Gastroesophageal sphincter (tissue), 4 donors: ENCODE measurements around the gene POU2AF1. TPM values are rescaled to one million over a fixed set of nuclear protein-coding genes. Genes with fewer than 3 reads are reported as not detected.
"Not testable (repeated sequence)": the region's sequence is repeated elsewhere in the genome, so short reads cannot be mapped to it uniquely, and the experiment has no call there.

Experiments used
- ATAC-seq: fragments of 150-250 bp; one replicate; pipeline ENCODE4 v1.9.1; 2016; ENCODE audit warnings: mild to moderate bottlenecking, moderate library complexity
- H3K27ac ChIP-seq, 4 donors: fragments of 200-600 bp; sonication (generic) in 3 of 4; 1 replicate in 3 of 4; 2 replicates in 1 of 4; pipeline ENCODE4 v1.5.1; 2016 to 2019
- H3K27me3 ChIP-seq: fragments of 200-600 bp; sonication (generic); one replicate; pipeline ENCODE4 v1.5.1; 2019
- H3K36me3 ChIP-seq, 2 donors: fragments of 200-600 bp; sonication (generic); one replicate each; pipeline ENCODE4 v1.5.1; 2019; ENCODE audit warnings: control low read depth in 1 of 2
- H3K4me1 ChIP-seq, 3 donors: fragments of 200-600 bp; sonication (generic); 1 replicate in 2 of 3; 2 replicates in 1 of 3; pipeline ENCODE4 v1.5.1; 2016 to 2019; ENCODE audit warnings: control low read depth in 2 of 3
- H3K4me3 ChIP-seq, 2 donors: fragments of 200-600 bp; sonication (generic); one replicate each; pipeline ENCODE4 v1.5.1; 2019; ENCODE audit warnings: mild to moderate bottlenecking in 1 of 2, moderate library complexity in 1 of 2
- H3K9me3 ChIP-seq, 3 donors: fragments of 200-600 bp; sonication (generic); one replicate each; pipeline ENCODE4 v1.5.1; 2017 to 2019; ENCODE audit warnings: control low read depth in 2 of 3
- CTCF ChIP-seq, 4 experiments: fragments of 200-600 bp in 2 of 4; fragments of 450-650 bp in 2 of 4; sonication (generic) in 1 of 4; IDR thresholded peaks; one replicate each; pipeline ENCODE4 v1.5.1; 2017 to 2019; ENCODE audit warnings: antibody characterized with exemption in 4 of 4, mild to moderate bottlenecking in 2 of 4, moderate library complexity in 2 of 4
- EP300 ChIP-seq: sonication (generic); formaldehyde crosslinking; IDR thresholded peaks from one replicate; pipeline ENCODE4 v1.6.1; 2017; ENCODE audit warnings: antibody characterized with exemption, mild to moderate bottlenecking
- POLR2A ChIP-seq, 2 donors: fragments of 450-650 bp; IDR thresholded peaks; one replicate each; pipeline ENCODE4 v1.6.1; 2017; ENCODE audit warnings: antibody characterized with exemption in 2 of 2, mild to moderate bottlenecking in 2 of 2, moderate library complexity in 1 of 2
- POLR2AphosphoS5 ChIP-seq: sonication (generic); formaldehyde crosslinking; IDR thresholded peaks from one replicate; pipeline ENCODE4 v1.6.1; 2017; ENCODE audit warnings: antibody characterized with exemption
- WGBS, 2 donors: methylation state at CpG; one replicate each; pipeline ENCODE4 v1.1.5; 2018; ENCODE audit warnings: low coverage in 1 of 2; 5-methylcytosine and 5-hydroxymethylcytosine counted together
- total RNA-seq, 4 donors: library from RNA; depleted of rRNA; stranded (reverse); fragments of >200 nt; gene quantifications; one replicate each; pipeline ENCODE4 v1.1.0, GENCODE V29; 2016

Gene POU2AF1
- total RNA-seq, 4 donors from 2014 or later, result 0.10 TPM; not detected in 3

- H3K27me3 ChIP-seq, result no peaks in the 10 kb centered on the region
- H3K27ac ChIP-seq, result no peak overlapping the region
- H3K9me3 ChIP-seq, result no peaks in the 10 kb centered on the region
- H3K4me3 ChIP-seq, result no peak overlapping the region
- TF ChIP-seq POLR2A (IDR thresholded peaks at IDR 0.05), result no peak
- TF ChIP-seq POLR2AphosphoS5, result no peak
- TF ChIP-seq EP300, result no peak
- no peak for TF ChIP-seq CTCF (IDR thresholded peaks at IDR 0.05)
- H3K36me3 ChIP-seq, result no peaks in the 10 kb centered on the region
- no peaks in the 10 kb centered on the region for H3K4me1 ChIP-seq
- no peak for ATAC-seq
Observed at GRCh38 chr11:111400595-111400994, 21.5 kb upstream of the POU2AF1 start.

GRCh38 chr11:111399187-111400031 lies 20.3 kb upstream of the POU2AF1 start:
- Histone ChIP-seq H3K4me1 (no peaks in the 10 kb centered on the region), H3K27me3 (no peaks in the 10 kb centered on the region), H3K36me3 (no peaks in the 10 kb centered on the region), H3K27ac (no peak overlapping the region), H3K9me3 (no peaks in the 10 kb centered on the region), H3K4me3 (no peak overlapping the region)
- 97 to 100% methylated on average over 2 to 4 of the region's 7 CpGs for WGBS, 2 donors
- ATAC-seq, result no peak
- no peak for TF ChIP-seq CTCF (IDR thresholded peaks at IDR 0.05)
- no peak for TF ChIP-seq POLR2A (IDR thresholded peaks at IDR 0.05)
- no peak for TF ChIP-seq POLR2AphosphoS5
- no peak for TF ChIP-seq EP300

GRCh38 chr11:111397034-111397433 lies 18.0 kb upstream of the POU2AF1 start:
- no peak for ATAC-seq
- WGBS, 2 donors, result 72 to 81% methylated on average over 2 of the region's 2 CpGs
- Histone ChIP-seq H3K4me1 (no peaks in the 10 kb centered on the region), H3K4me3 (no peak overlapping the region), H3K36me3 (no peaks in the 10 kb centered on the region), H3K27me3 (no peaks in the 10 kb centered on the region), H3K27ac (no peak overlapping the region), H3K9me3 (no peaks in the 10 kb centered on the region)
- TF ChIP-seq POLR2AphosphoS5 (no peak), CTCF (IDR thresholded peaks at IDR 0.05) (no peak), POLR2A (IDR thresholded peaks at IDR 0.05) (no peak), EP300 (no peak)

GRCh38 chr11:111395749-111396148 lies 16.7 kb upstream of the POU2AF1 start:
- H3K9me3 ChIP-seq, result no peaks in the 10 kb centered on the region
- TF ChIP-seq POLR2A (IDR thresholded peaks at IDR 0.05), result no peak
- TF ChIP-seq EP300, result no peak
- no peak for TF ChIP-seq POLR2AphosphoS5
- no peaks in the 10 kb centered on the region for H3K4me1 ChIP-seq
- no peak for ATAC-seq
- 95% methylated on average over 4 of the region's 7 CpGs; no CpG with 5 or more reads in 1 of the 2 donors for WGBS, 2 donors
- H3K4me3 ChIP-seq, result no peak overlapping the region
- no peak overlapping the region for H3K27ac ChIP-seq
- no peaks in the 10 kb centered on the region for H3K27me3 ChIP-seq
- H3K36me3 ChIP-seq, result no peaks in the 10 kb centered on the region

- Histone ChIP-seq H3K4me3 (no peak overlapping the region), H3K9me3 (no peaks in the 10 kb centered on the region), H3K27ac (no peak overlapping the region), H3K27me3 (no peaks in the 10 kb centered on the region), H3K36me3 (no peaks in the 10 kb centered on the region), H3K4me1 (no peaks in the 10 kb centered on the region)
- TF ChIP-seq POLR2A (IDR thresholded peaks at IDR 0.05), result no peak
- TF ChIP-seq CTCF (IDR thresholded peaks at IDR 0.05), result no peak
- TF ChIP-seq EP300, result no peak
- TF ChIP-seq POLR2AphosphoS5, result no peak
- ATAC-seq, result no peak
- WGBS, 2 donors, result 86 to 90% methylated on average over 1 to 2 of the region's 7 CpGs
Observed at GRCh38 chr11:111395081-111395480, 16.0 kb upstream of the POU2AF1 start.

- not testable (repeated sequence) for ATAC-seq, H3K27ac ChIP-seq
- WGBS, 2 donors, result 86 to 100% methylated on average over 3 of the region's 4 CpGs
Observed at GRCh38 chr11:111394147-111394546, 15.1 kb upstream of the POU2AF1 start.

More at GRCh38 chr11:111394147-111394546, 15.1 kb upstream of the POU2AF1 start:
- H3K4me1 ChIP-seq, H3K36me3 ChIP-seq, H3K9me3 ChIP-seq, H3K4me3 ChIP-seq, H3K27me3 ChIP-seq: not testable (repeated sequence)
